ENCODE results near the gene MED27. TPM values are rescaled to one million over a fixed set of nuclear protein-coding genes. Genes with fewer than 3 reads are reported as not detected.

The MED27 gene
- total RNA-seq, 4 donors from 2014 or later: 10.9 to 23.1 (median 13.5) TPM

DNA sequence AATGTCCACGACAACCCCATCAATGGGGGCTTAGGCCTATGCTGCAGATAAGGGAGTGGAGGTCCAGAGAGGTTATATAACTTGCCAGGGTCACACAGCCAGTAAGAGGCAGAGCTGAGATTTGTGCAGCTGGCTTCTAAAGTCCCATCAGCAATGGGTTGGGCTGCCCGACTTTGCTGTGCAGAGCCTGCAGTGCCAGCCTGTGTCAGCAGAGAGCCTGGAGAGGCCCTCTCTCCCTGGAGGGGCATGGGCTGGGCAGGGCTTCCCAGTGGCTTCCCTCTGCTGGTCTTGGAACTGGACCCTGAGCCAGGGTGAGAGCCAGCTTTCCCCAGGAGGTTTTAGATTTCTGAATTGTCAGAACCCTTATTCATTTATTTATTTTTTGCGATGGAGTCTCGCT lies 262.6 kb downstream of the MED27 start:
- TF ChIP-seq, protein P1, sequence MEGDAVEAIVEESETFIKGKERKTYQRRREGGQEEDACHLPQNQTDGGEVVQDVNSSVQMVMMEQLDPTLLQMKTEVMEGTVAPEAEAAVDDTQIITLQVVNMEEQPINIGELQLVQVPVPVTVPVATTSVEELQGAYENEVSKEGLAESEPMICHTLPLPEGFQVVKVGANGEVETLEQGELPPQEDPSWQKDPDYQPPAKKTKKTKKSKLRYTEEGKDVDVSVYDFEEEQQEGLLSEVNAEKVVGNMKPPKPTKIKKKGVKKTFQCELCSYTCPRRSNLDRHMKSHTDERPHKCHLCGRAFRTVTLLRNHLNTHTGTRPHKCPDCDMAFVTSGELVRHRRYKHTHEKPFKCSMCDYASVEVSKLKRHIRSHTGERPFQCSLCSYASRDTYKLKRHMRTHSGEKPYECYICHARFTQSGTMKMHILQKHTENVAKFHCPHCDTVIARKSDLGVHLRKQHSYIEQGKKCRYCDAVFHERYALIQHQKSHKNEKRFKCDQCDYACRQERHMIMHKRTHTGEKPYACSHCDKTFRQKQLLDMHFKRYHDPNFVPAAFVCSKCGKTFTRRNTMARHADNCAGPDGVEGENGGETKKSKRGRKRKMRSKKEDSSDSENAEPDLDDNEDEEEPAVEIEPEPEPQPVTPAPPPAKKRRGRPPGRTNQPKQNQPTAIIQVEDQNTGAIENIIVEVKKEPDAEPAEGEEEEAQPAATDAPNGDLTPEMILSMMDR (IDR thresholded peaks at IDR 0.05): no peak
- no peak for ATAC-seq (ENCODE audit: low FRiP score)
- no peak for DNase-seq (ENCODE audit: low spot score)

DNA sequence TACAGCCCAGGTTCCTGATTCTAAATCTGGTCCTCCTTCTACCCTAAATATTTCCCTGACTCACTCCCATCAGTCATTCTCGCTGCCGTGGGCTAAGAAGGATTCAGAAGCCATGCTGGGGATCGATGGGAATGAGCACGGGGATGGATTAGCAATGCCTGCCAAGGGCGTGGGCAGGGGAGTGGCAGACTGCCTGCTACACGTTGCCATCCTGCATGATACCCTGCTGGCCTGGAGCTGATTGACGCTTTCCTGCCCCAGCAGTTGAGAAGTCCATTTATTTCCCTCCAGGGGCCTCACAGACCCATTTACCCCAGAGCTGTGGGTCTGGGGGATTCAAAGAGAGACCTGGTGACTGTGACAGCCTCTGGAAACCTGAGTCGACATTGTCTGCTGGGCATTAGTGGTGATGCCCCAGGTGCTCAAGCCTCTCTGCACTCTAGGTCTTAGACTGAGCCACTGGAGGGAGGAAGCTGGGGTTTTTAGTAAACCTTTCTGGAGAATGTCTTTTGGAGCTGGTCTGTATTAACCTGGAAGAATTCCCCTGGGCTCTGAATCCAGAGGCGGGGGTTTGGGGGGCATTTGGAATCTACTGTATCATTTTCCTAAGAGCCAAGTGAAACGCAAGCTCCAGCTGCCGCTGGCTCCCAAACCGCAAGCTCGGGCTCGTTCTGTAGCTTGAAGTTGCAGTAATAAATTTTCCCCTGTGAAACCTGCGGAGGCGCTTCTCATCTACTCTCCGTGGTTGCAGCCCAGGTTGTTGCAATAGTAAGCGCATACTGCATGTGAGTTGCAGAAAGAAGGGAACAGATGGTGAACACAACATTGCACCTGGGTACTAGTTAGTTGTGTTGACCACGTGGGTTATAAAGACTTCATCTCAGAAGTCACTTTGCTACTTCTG lies 263.4 kb downstream of the MED27 start:
- TF ChIP-seq, protein P1 (IDR thresholded peaks at IDR 0.05): no peak
- DNase-seq (ENCODE audit: low spot score): no peak
- no peak for ATAC-seq (ENCODE audit: low FRiP score)

DNA sequence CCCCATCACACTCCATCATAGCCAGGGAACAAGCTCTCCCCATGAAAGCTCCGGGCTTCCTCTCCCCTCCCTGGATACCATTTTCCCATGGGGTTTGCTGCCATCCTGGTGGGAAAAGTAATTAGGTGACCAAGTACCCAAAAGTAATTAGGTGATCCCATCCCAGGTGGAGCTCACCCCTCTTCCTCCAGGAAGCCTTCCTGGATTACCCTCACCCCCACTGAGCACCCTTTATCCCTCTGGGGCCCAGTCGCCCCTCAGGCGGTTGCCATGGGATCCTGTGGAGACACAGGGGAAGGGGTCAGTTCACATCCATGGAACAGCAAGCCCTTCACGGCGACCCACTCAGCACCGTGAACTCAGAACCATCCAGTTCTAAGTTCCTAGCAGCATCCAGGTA lies 265.0 kb downstream of the MED27 start:
- ATAC-seq (ENCODE audit: low FRiP score) (no peak), DNase-seq (ENCODE audit: low spot score) (no peak)
- TF ChIP-seq, protein P1 (IDR thresholded peaks at IDR 0.05): no peak

DNA sequence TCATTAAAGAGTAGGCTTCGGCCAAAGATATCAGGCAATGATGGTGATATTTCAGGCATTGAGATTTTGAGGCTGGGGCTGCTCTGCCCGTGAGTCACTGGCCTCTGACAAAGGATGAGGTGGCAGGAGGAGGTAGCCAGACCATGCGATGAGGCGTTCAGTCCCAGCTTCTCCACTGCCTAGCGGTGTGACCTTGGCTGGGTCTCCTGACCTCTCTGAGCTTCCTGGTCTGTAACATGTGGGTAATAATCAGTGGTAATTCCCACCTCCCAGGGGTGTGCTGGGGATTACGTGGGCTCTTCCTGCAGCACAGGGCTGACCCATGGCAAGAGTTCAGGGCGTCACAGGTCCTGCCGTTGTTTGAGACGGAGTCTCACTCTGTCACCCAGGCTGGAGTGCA lies 266.6 kb downstream of the MED27 start:
- no peak for ATAC-seq (ENCODE audit: low FRiP score)
- no peak for DNase-seq (ENCODE audit: low spot score)
- TF ChIP-seq, protein P1 (IDR thresholded peaks at IDR 0.05): no peak

DNA sequence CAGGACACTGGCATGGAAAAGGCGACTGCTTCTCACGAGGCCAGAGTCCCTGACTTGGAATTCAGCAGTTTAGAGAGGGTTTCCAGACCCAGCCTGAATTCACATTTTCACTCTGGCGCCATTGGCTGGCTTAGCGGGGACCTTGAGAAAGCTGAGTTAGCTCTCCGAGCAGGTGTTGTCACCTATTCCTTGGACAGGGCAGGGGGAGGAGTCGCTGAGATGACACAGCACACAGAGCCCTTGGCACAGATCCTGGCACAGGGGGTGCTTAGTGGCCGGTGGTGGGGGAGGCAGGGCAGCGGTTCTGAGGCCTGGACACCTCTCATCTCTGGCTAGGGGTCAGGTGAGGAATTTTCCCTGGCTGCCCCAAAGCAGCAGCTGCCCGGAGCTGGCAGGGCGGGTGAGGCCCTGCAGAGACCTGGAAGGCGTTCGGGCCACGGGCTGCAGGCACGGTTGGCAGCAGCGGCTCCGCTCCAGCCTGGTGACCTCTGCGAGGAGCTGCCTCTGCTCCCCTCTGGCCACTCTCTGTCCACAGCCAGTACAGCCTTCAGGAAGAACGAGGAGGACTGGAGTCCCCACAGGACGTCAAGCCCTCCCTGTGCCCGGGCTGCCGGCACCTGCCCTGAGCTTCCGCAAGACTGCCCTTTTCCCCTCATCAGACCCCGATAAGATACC lies 267.4 kb downstream of the MED27 start:
- TF ChIP-seq, protein P1 (IDR thresholded peaks at IDR 0.05): no peak

DNA sequence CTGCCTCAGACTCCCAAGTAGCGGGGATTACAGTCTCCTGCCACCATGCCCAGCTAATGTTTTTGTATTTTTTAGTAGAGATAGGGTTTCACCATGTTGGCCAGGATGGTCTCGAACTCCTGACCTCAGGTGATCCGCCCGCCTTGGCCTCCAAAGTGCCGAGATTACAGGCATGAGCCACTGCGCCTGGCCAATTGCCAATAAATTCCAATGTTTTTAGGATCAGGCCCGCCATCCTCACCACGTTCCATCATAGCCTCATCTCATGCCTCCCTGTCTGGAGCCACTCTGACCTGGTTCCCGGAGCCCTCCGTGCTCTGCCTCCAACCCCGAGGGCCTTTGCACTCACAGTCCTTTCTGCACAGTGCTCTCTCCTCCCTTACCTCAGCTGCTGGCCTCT lies 268.3 kb downstream of the MED27 start:
- no peak for ATAC-seq (ENCODE audit: low FRiP score)
- TF ChIP-seq, protein P1 (IDR thresholded peaks at IDR 0.05): no peak
- DNase-seq (ENCODE audit: low spot score): no peak

More for the DNA sequence above, 267.4 kb downstream of the MED27 start:
- ATAC-seq (ENCODE audit: low FRiP score): no peak
- DNase-seq (ENCODE audit: low spot score): no peak

All from omental fat pad (tissue), 4 donors.